HG02840 (cell line): Measurements from ENCODE around the gene B4GALT1.

Source experiments
- ATAC-seq: cut with Tn5 transposase; IDR thresholded peaks from one replicate; pipeline ENCODE4 v1.9.1; 2021; ENCODE audit warnings: mild to moderate bottlenecking, moderate library complexity, moderate number of reproducible peaks; ENCODE audit not compliant: unreplicated experiment, low FRiP score

B4GALT1 gene, protein sequence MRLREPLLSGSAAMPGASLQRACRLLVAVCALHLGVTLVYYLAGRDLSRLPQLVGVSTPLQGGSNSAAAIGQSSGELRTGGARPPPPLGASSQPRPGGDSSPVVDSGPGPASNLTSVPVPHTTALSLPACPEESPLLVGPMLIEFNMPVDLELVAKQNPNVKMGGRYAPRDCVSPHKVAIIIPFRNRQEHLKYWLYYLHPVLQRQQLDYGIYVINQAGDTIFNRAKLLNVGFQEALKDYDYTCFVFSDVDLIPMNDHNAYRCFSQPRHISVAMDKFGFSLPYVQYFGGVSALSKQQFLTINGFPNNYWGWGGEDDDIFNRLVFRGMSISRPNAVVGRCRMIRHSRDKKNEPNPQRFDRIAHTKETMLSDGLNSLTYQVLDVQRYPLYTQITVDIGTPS

GRCh38 chr9:33167084-33167971 is at the start of gene B4GALT1:
B4GALT1 (minus strand) TSS chr9:33167336; CDS start chr9:33167169, 167 bp downstream.
- ATAC-seq: peak; percentile 61

DNA sequence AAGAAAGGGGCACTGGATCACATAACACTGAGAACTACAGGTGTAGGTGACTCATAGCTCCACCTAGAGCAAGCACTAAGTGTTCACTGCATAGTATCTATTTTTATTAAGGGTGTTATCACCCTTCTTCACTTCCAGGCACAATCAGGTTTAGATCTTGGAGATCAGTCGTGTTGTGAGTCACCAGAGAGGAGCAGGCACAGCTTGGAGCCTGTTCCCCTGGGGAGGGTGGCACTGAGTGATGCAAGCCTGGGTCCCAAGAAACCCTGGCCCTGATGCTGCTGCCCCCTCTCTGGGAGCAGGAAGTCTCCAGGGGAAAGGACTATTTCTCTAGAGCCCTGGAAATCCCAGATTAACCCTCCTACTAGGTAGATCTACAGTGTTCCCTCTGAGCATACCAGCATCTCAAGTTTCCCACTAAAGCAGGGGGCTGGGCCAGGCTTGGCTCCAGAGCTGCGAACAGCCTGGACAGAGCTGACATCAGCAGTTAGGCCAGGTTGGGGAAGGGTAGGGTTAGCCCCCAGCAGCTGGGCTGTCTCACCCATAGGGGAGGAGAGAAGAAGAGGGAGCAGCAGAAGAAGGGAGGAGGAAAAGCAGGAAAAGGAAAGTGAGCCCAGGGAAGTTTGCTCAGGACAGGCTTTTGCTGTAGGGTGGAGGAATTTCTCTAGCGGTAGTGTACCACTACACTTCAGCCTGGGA is 44.7 kb upstream of the B4GALT1 start:
- ATAC-seq: no peak

GRCh38 chr9:33210006-33210715 is 43.0 kb upstream of the B4GALT1 start:
- no peak for ATAC-seq

GRCh38 chr9:33209394-33209793 is 42.3 kb upstream of the B4GALT1 start:
- no peak for ATAC-seq

DNA sequence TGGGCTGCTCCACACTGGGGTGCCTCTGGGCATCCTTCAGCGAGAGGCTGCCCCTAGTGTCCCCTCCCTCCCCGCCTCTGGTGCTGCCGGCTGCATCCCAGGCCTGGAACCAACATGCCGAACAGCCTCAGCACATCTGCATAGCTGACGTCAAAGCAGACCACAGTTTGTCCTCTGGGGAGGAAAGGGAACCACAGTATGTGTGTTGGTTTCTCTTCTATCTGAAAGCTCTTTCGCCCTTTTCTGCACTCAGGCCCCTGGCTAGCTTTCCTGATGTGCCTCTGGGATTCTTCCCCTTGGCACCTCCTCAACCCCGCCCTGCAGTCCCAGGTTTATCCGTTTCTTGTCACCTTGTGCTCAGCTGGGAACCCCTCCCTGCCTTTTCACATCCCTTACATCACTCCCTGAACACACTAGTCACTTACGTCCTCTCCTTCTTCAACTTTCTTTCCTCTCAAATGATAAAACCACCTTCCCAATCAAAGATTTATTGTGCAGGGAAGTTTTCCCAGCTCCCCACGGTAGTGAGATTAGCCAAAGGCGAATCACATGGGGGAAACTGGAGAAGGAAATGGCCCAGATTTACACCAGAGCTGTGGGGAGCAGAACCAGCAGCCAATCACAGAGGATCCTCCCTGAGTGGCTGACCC is 35.5 kb upstream of the B4GALT1 start:
- peak; percentile 99 for ATAC-seq

DNA sequence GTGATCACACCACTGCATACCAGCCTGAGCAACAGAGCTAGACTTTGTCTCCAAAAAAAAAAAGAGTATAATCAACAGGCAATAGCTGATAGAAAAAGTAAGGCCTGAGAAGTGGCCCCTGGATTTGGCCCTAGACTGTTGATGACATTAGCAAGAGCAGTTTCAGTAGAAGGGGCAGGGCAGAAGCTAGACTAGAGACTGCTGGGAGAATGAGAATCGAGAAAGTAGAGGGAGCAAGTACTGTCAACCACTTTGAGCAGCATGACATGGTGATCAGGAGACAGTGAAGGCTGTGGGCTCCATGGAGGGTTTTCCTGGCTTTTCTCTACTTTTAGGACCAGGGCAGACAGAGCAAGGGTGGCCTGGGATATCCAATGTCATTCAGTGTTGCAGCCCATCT is 34.9 kb upstream of the B4GALT1 start:
- peak; percentile 19 for ATAC-seq

DNA sequence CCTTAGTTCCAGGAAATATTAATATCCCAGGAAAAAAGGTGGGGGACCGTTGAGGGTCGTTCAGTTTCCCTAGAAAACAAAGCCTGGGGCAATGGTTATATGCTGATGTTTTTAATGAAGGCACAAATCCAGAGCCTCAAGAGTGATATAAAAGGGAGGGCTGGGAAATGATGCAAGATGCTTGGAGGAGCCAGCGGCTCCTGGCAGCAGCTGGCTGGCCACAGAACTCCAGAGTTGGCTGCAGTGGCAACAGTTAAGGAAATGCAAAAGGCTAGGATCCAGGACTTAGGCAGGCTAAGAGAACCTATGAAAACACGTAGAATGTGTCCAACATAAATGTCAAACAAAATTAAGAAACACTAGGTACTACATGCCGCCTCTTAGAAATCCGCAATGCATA is 31.0 kb upstream of the B4GALT1 start:
- ATAC-seq: no peak

- no peak for ATAC-seq
These were observed 30.4 kb upstream of the B4GALT1 start for GRCh38 chr9:33197279-33198152.

DNA sequence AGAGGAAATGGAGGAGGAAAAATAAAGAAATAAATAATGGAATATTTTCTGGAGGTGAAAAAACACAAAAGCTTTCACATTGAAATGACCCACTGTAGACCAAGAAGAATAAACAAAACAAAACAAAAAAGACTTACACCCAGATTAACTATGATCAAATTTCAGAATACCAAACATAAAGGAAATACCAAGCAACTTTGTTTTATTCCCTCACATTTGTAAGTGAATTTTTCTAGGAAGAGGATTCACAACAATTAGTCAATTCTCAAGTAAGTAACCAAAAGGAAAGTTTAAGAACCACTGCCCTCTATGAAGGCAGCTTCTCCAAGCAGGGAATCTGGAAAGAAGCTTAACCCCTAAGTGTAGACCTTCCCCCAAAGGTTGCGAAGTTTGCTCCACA is 29.6 kb upstream of the B4GALT1 start:
- ATAC-seq: no peak

DNA sequence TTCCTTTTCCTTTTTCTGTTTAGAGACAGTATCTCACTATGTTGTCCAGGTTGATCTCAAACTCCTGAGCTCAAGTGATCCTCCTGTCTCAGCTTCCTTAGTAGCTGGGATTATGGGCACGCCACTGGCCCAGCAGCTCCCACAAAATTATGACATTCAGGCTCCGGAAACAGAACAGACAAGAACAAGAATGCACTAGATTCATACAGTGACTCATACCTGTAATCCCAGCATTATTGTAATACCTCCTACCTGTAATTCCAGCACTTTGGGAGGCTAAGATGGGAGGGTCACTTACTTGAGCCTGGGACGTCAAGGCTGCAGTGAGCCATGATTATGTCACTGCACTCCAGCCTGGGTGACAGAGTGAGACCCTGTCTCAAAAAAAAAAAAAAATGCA is 26.7 kb upstream of the B4GALT1 start:
- no peak for ATAC-seq

DNA sequence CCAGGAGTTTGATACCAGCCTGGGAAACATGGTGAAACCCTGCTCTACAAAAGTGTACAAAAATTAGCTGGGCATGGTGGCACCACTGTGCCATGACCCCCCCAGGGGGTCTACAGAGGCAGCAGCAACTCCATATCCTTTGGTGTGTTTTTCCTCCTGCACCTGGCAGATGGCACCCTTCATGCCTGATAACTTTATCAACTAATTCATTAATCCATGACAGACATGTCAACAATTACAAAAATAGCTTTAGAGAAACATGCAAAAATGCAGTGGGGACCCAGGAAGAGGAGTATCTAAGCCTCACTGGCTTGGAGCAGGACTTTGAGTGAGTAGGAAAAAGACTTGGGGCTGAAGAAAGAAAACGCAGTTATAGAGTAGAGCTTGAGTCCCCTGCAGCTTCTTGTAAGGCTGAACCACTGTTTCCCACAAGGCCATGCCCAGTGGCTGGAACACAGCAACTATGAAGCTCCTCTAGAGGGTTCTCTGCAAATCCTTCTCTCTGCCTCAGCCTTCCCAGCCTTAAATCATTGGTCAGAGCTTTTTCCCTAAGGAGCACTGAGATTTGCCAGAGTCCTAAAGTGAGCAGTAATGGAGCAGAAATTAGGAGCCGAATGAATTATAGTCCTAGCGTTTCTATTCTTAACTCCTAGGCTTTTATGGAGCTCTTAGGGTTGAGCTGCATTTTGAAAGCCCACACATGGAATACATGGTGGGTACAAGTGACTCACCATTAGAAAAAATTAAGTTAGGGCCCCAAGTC is 25.5 kb upstream of the B4GALT1 start:
- no peak for ATAC-seq

DNA sequence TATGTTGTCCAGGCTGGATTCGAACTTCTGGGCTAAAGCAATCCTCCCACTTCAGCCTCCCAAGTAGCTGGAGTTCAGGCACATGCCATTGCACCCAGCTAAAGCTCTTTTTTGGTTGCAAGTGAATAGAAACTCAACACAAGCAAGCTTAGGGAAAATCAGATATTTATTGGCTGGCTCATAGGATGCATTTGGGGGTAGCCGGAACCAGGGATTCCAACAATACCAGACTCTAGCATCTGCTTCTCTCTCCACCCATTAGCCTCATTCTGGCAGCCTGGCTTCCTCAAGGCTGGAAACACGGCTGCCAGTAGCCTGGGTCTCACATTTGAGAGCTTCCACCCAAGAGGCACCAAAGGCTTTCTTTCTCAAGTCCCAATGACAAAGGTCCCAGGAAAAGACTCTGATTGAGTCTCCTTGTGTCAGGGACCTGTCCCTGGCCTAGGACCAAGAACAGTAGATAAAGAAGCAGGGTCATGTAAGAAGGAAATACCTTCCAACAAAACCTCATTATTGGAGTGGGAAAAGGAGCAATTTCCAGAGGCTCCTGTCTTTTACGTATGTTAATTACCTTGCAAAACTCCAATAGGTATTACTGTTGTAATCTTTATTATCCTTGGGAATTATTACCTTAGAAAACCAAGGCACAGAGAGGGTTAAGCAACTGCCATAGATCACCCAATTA is 23.0 kb upstream of the B4GALT1 start:
- no peak for ATAC-seq

- no peak for ATAC-seq
These were observed 22.2 kb upstream of the B4GALT1 start for GRCh38 chr9:33189331-33189791.

DNA sequence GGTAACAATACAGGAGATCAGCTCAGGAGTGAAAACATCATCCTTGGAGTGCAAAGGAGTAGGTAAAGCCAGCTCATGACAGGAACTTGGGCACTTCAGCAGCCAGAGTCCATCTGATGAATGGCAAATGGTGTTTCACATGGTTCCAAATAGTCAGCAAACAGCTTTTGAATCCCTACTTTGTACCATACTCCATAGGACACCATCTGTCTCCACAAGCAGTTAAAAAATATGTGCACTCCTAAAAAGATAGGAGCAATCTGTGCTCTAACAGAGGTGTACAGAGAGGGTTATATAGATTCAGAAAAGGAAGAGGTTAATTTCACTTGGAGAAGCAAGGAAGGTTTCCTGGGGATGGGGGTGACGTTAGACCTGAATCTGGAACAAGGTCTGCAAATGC is 21.6 kb upstream of the B4GALT1 start:
- ATAC-seq: no peak

GRCh38 chr9:33187519-33188218 is 20.5 kb upstream of the B4GALT1 start:
- ATAC-seq: no peak

- ATAC-seq: no peak
These were observed 19.5 kb upstream of the B4GALT1 start for GRCh38 chr9:33186457-33187168.
